ENCODE data around the gene ZNF764. TPM values are rescaled to one million over a fixed set of nuclear protein-coding genes. Genes with fewer than 3 reads are reported as not detected.

ZNF764 gene
- total and polyA plus RNA-seq, 4 donors = 1.6 to 6.8 (median 4.2) TPM

DNA sequence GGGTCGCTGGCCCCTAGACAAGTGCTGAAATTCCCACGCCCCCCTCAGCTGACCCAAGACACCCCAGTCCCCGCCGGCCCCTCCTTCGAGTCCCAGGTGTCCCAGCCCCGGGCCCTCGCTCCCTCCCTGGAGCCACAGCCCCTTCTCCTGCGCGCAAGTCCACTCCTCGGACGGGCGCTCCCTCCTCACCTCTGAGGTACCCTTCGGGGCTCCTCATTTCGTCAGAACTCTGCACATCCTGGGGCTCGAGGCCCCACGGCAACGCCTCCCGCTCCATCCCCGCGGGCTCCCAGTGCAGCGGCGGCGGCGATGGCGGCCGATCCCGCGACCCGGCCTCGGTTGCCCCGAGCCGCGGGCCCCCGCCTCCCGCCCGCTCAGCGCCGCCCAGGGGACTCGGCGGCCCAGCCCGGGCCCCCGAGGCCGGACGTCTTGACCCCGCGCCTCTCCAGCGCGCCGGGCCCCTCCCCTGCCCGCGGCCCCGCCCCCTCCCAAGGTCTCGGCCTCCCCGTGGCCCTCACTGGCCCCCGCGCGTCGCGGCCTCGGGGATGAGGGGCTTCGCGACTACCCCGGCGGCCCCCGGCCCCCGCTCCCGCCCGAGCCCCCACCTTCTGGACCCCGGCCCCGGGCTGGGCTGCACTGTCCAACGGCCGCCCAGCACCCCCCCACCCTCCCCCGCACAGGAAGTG, 31.9 kb downstream of the ZNF764 start, which contains the start of gene ZNF768:
Gene ZNF768, minus strand, starts transcription at position 430 of the 686 bp plus-strand sequence. Its CDS starts 153 bp downstream, at position 277.
- H3K9ac ChIP-seq (ENCODE audit: low read depth in 1 of 2, low read length in 2 of 2) = peak within 1 kb of the TSS; percentile 50 to 52
- peak within 1 kb of the TSS; percentile 75 to 82 (median 81) for H3K4me3 ChIP-seq (ENCODE audit: low read depth in 1 of 3, low read length in 3 of 3)
- peaks cover 0 to 2% (median 0%) of the 10 kb centered on the region in 4 donors for H3K36me3 ChIP-seq (ENCODE audit: control insufficient read depth in 4 of 4, insufficient read depth in 3 of 4, low read depth in 1 of 4, low read length in 3 of 4)
- peak; percentile 81 for DNase-seq (ENCODE audit: low spot score)
- H3K27me3 ChIP-seq (ENCODE audit: control insufficient read depth in 4 of 4, insufficient read depth in 4 of 4, low read length in 3 of 4) = no peaks in the 10 kb centered on the region
- TF ChIP-seq SP1 (IDR thresholded peaks at IDR 0.05) (no peak), HNF4G (IDR thresholded peaks at IDR 0.05) (no peak)
- TF ChIP-seq, protein P1, sequence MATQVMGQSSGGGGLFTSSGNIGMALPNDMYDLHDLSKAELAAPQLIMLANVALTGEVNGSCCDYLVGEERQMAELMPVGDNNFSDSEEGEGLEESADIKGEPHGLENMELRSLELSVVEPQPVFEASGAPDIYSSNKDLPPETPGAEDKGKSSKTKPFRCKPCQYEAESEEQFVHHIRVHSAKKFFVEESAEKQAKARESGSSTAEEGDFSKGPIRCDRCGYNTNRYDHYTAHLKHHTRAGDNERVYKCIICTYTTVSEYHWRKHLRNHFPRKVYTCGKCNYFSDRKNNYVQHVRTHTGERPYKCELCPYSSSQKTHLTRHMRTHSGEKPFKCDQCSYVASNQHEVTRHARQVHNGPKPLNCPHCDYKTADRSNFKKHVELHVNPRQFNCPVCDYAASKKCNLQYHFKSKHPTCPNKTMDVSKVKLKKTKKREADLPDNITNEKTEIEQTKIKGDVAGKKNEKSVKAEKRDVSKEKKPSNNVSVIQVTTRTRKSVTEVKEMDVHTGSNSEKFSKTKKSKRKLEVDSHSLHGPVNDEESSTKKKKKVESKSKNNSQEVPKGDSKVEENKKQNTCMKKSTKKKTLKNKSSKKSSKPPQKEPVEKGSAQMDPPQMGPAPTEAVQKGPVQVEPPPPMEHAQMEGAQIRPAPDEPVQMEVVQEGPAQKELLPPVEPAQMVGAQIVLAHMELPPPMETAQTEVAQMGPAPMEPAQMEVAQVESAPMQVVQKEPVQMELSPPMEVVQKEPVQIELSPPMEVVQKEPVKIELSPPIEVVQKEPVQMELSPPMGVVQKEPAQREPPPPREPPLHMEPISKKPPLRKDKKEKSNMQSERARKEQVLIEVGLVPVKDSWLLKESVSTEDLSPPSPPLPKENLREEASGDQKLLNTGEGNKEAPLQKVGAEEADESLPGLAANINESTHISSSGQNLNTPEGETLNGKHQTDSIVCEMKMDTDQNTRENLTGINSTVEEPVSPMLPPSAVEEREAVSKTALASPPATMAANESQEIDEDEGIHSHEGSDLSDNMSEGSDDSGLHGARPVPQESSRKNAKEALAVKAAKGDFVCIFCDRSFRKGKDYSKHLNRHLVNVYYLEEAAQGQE (IDR thresholded peaks at IDR 0.05) = peak; percentile 27
- H3K9me3 ChIP-seq (ENCODE audit: control insufficient read depth in 4 of 4, low read length in 3 of 4) = no peaks in the 10 kb centered on the region
- whole genome bisulfite sequencing = under 1% methylated on average over 73 of the region's 73 CpGs
- peaks cover 5 to 56% (median 43%) of the 10 kb centered on the region in 4 donors for H3K4me1 ChIP-seq (ENCODE audit: control insufficient read depth in 4 of 4, insufficient read depth in 4 of 4, low read length in 3 of 4)
- peak within 1 kb of the TSS; percentile 95 to 99 for H3K27ac ChIP-seq (ENCODE audit: low read depth in 1 of 2, low read length in 2 of 2)

DNA sequence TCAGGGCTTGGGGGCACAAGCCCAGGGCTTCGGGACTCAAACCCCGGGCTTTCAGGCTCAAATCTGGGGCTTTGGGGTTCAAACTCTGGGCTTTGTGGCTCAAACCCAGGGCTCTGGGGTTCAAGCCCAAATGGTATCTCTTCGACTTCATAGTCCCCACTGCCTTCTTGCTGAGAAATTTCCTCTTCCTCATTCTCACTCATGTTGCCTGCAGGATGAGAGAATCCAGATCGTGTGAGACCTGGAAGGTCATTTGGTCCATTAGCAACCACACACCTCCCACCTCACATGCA, 32.4 kb downstream of the ZNF764 start:
- 55% methylated on average over 4 of the region's 4 CpGs for WGBS
- Histone ChIP-seq H3K27me3 (ENCODE audit: control insufficient read depth in 4 of 4, insufficient read depth in 4 of 4, low read length in 3 of 4) (no peaks in the 10 kb centered on the region), H3K27ac (ENCODE audit: low read depth in 1 of 2, low read length in 2 of 2) (peak overlapping the region; percentile 58 to 95), H3K36me3 (ENCODE audit: control insufficient read depth in 4 of 4, insufficient read depth in 3 of 4, low read depth in 1 of 4, low read length in 3 of 4) (no peaks in the 10 kb centered on the region), H3K4me1 (ENCODE audit: control insufficient read depth in 4 of 4, insufficient read depth in 4 of 4, low read length in 3 of 4) (peaks cover 5 to 51% (median 40%) of the 10 kb centered on the region in 4 donors), H3K9ac (ENCODE audit: low read depth in 1 of 2, low read length in 2 of 2) (peak overlapping the region in 1 of 2 donors; percentile 4), H3K9me3 (ENCODE audit: control insufficient read depth in 4 of 4, low read length in 3 of 4) (no peaks in the 10 kb centered on the region), H3K4me3 (ENCODE audit: low read depth in 1 of 3, low read length in 3 of 3) (peak overlapping the region in 2 of 3 donors; percentile 60 to 81)
- DNase-seq (ENCODE audit: low spot score) = no peak
- TF ChIP-seq FOXA1 (IDR thresholded peaks at IDR 0.05) = no peak
- TF ChIP-seq, protein P1 (IDR thresholded peaks at IDR 0.05) = no peak
- TF ChIP-seq EGR1 (IDR thresholded peaks at IDR 0.05; ENCODE audit: low read depth in 2 of 2) = no peak
- no peak for TF ChIP-seq HNF4A (conservative IDR thresholded peaks at IDR 0.05)
- no peak for TF ChIP-seq SP1 (IDR thresholded peaks at IDR 0.05)
- TF ChIP-seq YY1 (IDR thresholded peaks at IDR 0.05) = no peak
- TF ChIP-seq, protein P2, sequence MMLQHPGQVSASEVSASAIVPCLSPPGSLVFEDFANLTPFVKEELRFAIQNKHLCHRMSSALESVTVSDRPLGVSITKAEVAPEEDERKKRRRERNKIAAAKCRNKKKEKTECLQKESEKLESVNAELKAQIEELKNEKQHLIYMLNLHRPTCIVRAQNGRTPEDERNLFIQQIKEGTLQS (IDR thresholded peaks at IDR 0.05) = no peak
- no peak for TF ChIP-seq RXRA (IDR thresholded peaks at IDR 0.05)
- no peak for TF ChIP-seq GABPA (IDR thresholded peaks at IDR 0.05 in 1 of 2, conservative IDR thresholded peaks at IDR 0.05 in 1 of 2)
- TF ChIP-seq, protein P3, sequence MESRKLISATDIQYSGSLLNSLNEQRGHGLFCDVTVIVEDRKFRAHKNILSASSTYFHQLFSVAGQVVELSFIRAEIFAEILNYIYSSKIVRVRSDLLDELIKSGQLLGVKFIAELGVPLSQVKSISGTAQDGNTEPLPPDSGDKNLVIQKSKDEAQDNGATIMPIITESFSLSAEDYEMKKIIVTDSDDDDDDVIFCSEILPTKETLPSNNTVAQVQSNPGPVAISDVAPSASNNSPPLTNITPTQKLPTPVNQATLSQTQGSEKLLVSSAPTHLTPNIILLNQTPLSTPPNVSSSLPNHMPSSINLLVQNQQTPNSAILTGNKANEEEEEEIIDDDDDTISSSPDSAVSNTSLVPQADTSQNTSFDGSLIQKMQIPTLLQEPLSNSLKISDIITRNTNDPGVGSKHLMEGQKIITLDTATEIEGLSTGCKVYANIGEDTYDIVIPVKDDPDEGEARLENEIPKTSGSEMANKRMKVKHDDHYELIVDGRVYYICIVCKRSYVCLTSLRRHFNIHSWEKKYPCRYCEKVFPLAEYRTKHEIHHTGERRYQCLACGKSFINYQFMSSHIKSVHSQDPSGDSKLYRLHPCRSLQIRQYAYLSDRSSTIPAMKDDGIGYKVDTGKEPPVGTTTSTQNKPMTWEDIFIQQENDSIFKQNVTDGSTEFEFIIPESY (IDR thresholded peaks at IDR 0.05) = no peak
- TF ChIP-seq TAF1 (conservative IDR thresholded peaks at IDR 0.05) = no peak
- no peak for TF ChIP-seq JUND (IDR thresholded peaks at IDR 0.05)
- no peak for TF ChIP-seq HNF4G (IDR thresholded peaks at IDR 0.05)
- TF ChIP-seq FOXA2 (IDR thresholded peaks at IDR 0.05) = no peak
- no peak for TF ChIP-seq RAD21 (IDR thresholded peaks at IDR 0.05)
